AG10803 (cell line): Measurements from ENCODE around the gene MPL.

ENCODE experiments used
- DNase-seq: peaks from one replicate; pipeline ENCODE4 v3.0.0; 2010; ENCODE audit warnings: low read depth
- H3K4me3 ChIP-seq: 2 replicates; pipeline ENCODE4 v1.5.1; 2011; ENCODE audit warnings: mild to moderate bottlenecking, low read length, control low read depth
- CTCF ChIP-seq: conservative IDR thresholded peaks from 2 replicates; pipeline ENCODE4 v1.5.1; 2011; ENCODE audit warnings: mild to moderate bottlenecking, low read length, control low read depth, inconsistent platforms

The MPL gene

GRCh38 chr1:43306688-43307457 lies 30.7 kb upstream of the MPL start:
- no peak for DNase-seq
- H3K4me3 ChIP-seq, result no peak overlapping the region
- no peak for TF ChIP-seq CTCF

GRCh38 chr1:43307458-43308158 lies 30.0 kb upstream of the MPL start:
- H3K4me3 ChIP-seq, result no peak overlapping the region
- DNase-seq, result no peak
- no peak for TF ChIP-seq CTCF

- no peak for TF ChIP-seq CTCF
Measured at GRCh38 chr1:43308635-43309404, 28.8 kb upstream of the MPL start.

GRCh38 chr1:43309405-43310025 lies 28.1 kb upstream of the MPL start:
- no peak for TF ChIP-seq CTCF
- DNase-seq, result no peak
- H3K4me3 ChIP-seq, result no peak overlapping the region

More at GRCh38 chr1:43308635-43309404, 28.8 kb upstream of the MPL start:
- no peak for DNase-seq
- no peak overlapping the region for H3K4me3 ChIP-seq

- no peak for DNase-seq
- H3K4me3 ChIP-seq, result no peak overlapping the region
- no peak for TF ChIP-seq CTCF
Measured at GRCh38 chr1:43311521-43311920, 26.1 kb upstream of the MPL start.

GRCh38 chr1:43312212-43312623 lies 25.4 kb upstream of the MPL start:
- DNase-seq, result no peak
- TF ChIP-seq CTCF, result no peak
- no peak overlapping the region for H3K4me3 ChIP-seq
